ENCODE measurements around the gene CRABP2.

GRCh38 chr1:156691191-156691590, 14.2 kb downstream of the CRABP2 start:
- TF ChIP-seq EZH2 (optimal IDR thresholded peaks at IDR 0.05; ENCODE audit: low read depth, low read length) (no peak), EZH2phosphoT487 (IDR thresholded peaks at IDR 0.05; ENCODE audit: low read length) (no peak)

Data from MM.1S (cell line).